GM12878 (cell line): ENCODE data around the gene RPRML. TPM values are rescaled to one million over a fixed set of nuclear protein-coding genes. Genes with fewer than 3 reads are reported as not detected.

Source experiments
- ATAC-seq: fragments of 200-7000 bp; cut with Tn5 transposase; 3 replicates; pipeline ENCODE4 v1.9.1; 2020; ENCODE audit warnings: mild to moderate bottlenecking, moderate library complexity
- BruUV-seq: library from RNA; stranded (reverse); fragments of 400-500 nt; replicated peaks from 2 replicates; lab custom pipeline; 2021; lab: Mats Ljungman, UMichigan
- CTCF ChIA-PET: fragments of 300-600 bp; sonication (Branson Sonifier 250); formaldehyde crosslinking; extraction: SDS; loops from one replicate; lab custom pipeline; 2021; ENCODE audit warnings: inconsistent platforms; lab: Yijun Ruan, JAX
- POLR2A ChIA-PET: fragments of 350-600 bp; formaldehyde crosslinking; extraction: SDS; loops from one replicate; lab custom pipeline; 2021; ENCODE audit warnings: inconsistent platforms; lab: Charles Lee
- RAD21 ChIA-PET: fragments of 300-600 bp; sonication (Branson Sonifier 250); formaldehyde crosslinking; loops from one replicate; lab custom pipeline; 2023; ENCODE audit warnings: antibody characterized with exemption; ENCODE audit not compliant: unreplicated experiment; lab: Charles Lee
- SMC1A ChIA-PET: fragments of 300-600 bp; sonication (Branson Sonifier 250); formaldehyde crosslinking; loops from one replicate; lab custom pipeline; 2023; ENCODE audit not compliant: unreplicated experiment, uncharacterized antibody; lab: Charles Lee
- DNase-seq: peaks from one replicate; pipeline ENCODE4 v3.0.0-alpha.2; 2011; ENCODE audit warnings: low read depth, low spot score
- FAIRE-seq: peaks from 3 replicates; lab custom pipeline; 2011; peaks lifted over from hg19 to GRCh38; lab: Jason Lieb, UNC
- H2AFZ ChIP-seq: 2 replicates; pipeline ENCODE4 v1.6.0; 2011; ENCODE audit warnings: low read depth, low read length, control low read depth; ENCODE audit not compliant: control insufficient read depth
- H3K27ac ChIP-seq: 2 replicates; pipeline ENCODE4 v1.5.1; 2011; ENCODE audit warnings: control low read depth; ENCODE audit not compliant: control insufficient read depth, insufficient read depth
- H3K27me3 ChIP-seq, 2 experiments: replicated peaks in 1 of 2; 2 replicates each; pipeline versions ENCODE4 v1.6.0 to v1.6.1; 2011; ENCODE audit warnings: low read length in 1 of 2; ENCODE audit not compliant: control insufficient read depth in 2 of 2, insufficient read depth in 2 of 2
- H3K36me3 ChIP-seq, 2 experiments: 2 replicates each; pipeline ENCODE4 v1.5.1; 2011; ENCODE audit warnings: low read length in 1 of 2; ENCODE audit not compliant: control insufficient read depth in 2 of 2, insufficient read depth in 2 of 2
- H3K4me1 ChIP-seq: 2 replicates; pipeline ENCODE4 v1.6.1; 2011; ENCODE audit warnings: mild to moderate bottlenecking, low read length, moderate library complexity, mixed read lengths; ENCODE audit not compliant: control insufficient read depth, insufficient read depth
- H3K4me2 ChIP-seq: 2 replicates; pipeline ENCODE4 v1.6.0; 2011; ENCODE audit warnings: control low read depth; ENCODE audit not compliant: control insufficient read depth, insufficient read depth
- H3K4me3 ChIP-seq: fragments of 200-600 bp; sonication (generic); 2 replicates; pipeline ENCODE4 v1.5.1; 2016
- H3K79me2 ChIP-seq: 2 replicates; pipeline ENCODE4 v1.6.0; 2011; ENCODE audit warnings: low read length; ENCODE audit not compliant: control insufficient read depth, insufficient read depth
- H3K9ac ChIP-seq: 2 replicates; pipeline ENCODE4 v1.8.0; 2011; ENCODE audit warnings: low read length, control low read depth, mixed read lengths; ENCODE audit not compliant: control insufficient read depth, insufficient read depth
- H3K9me3 ChIP-seq: replicated peaks from 3 replicates; pipeline ENCODE4 v1.5.1; 2011; ENCODE audit warnings: mild to moderate bottlenecking, low read length; ENCODE audit not compliant: control insufficient read depth, insufficient read depth
- H4K20me1 ChIP-seq: 2 replicates; pipeline ENCODE4 v1.6.0; 2011; ENCODE audit not compliant: control insufficient read depth, insufficient read depth
- ATF7 ChIP-seq: fragments of 450-650 bp; IDR thresholded peaks from 2 replicates; pipeline ENCODE4 v1.6.1; 2016; ENCODE audit warnings: low read depth, mild to moderate bottlenecking
- CHD1 ChIP-seq: IDR thresholded peaks from 2 replicates; pipeline ENCODE4 v1.6.1; 2012; ENCODE audit warnings: low read depth, low read length, improper control_type of control experiment
- DPF2 ChIP-seq: fragments of 450-650 bp; IDR thresholded peaks from 2 replicates; pipeline ENCODE4 v1.6.1; 2017; ENCODE audit warnings: mild to moderate bottlenecking
- MEF2A ChIP-seq: IDR thresholded peaks from 2 replicates; pipeline ENCODE4 v1.6.1; 2011; ENCODE audit warnings: low read depth, mild to moderate bottlenecking, low read length, moderate library complexity; ENCODE audit not compliant: insufficient read depth
- NKRF ChIP-seq: fragments of 450-650 bp; conservative IDR thresholded peaks from 2 replicates; pipeline ENCODE4 v1.6.1; 2017; ENCODE audit warnings: mild to moderate bottlenecking, moderate library complexity
- NR2C1 ChIP-seq: fragments of 450-650 bp; IDR thresholded peaks from 2 replicates; pipeline ENCODE4 v1.6.1; 2017; ENCODE audit warnings: antibody characterized with exemption, mild to moderate bottlenecking, moderate library complexity
- RUNX3 ChIP-seq: IDR thresholded peaks from 2 replicates; pipeline ENCODE4 v1.6.1; 2012; ENCODE audit warnings: low read length, inconsistent platforms
- STAT1 ChIP-seq: fragments of 450-650 bp; conservative IDR thresholded peaks from 2 replicates; pipeline ENCODE4 v1.6.1; 2014; ENCODE audit warnings: antibody characterized with exemption, mild to moderate bottlenecking
- USF2 ChIP-seq: IDR thresholded peaks from 2 replicates; pipeline ENCODE4 v1.6.1; 2011; ENCODE audit warnings: low read depth, low read length, improper control_type of control experiment, borderline replicate concordance
- YY1 ChIP-seq: IDR thresholded peaks from 2 replicates; pipeline ENCODE4 v1.6.1; 2011; ENCODE audit warnings: low read depth, mild to moderate bottlenecking, low read length
- ZZZ3 ChIP-seq: IDR thresholded peaks from 2 replicates; pipeline ENCODE4 v1.6.1; 2011; ENCODE audit warnings: low read depth; ENCODE audit not compliant: control insufficient read depth, insufficient read length
- WGBS: methylation state at CpG from one replicate; pipeline ENCODE4 v1.1.6; 2016; ENCODE audit warnings: low lambda C conversion rate; ENCODE audit not compliant: insufficient replicate concordance, insufficient coverage; ENCODE audit errors: missing lambda C conversion rate; 5-methylcytosine and 5-hydroxymethylcytosine counted together
- in situ Hi-C: fragments of 300-500 bp; cut with MboI; formaldehyde crosslinking; loops from 9 replicates; pipeline ENCODE4 v1.14.3; 2018; ENCODE audit warnings: mixed read lengths
- intact Hi-C: fragments of 100-400 bp; cut with micrococcal nuclease; formaldehyde crosslinking; loops from one replicate; pipeline ENCODE4 v1.14.2; 2022; ENCODE audit not compliant: unreplicated experiment
- polyA plus RNA-seq, 11 experiments: library from polyadenylated mRNA; depleted of rRNA in 4 of 11; unstranded in 6 of 11; stranded (reverse) in 5 of 11; fragments of >200 nt; fragmentation: Nextera tagmentation in 4 of 11; fragmentation: Illumina TruSeq in 1 of 11; extraction: Ambion mirVana in 4 of 11; extraction: Trizol in 1 of 11; gene quantifications; 1 replicate in 1 of 11; 2 replicates in 10 of 11; pipeline versions ENCODE4 v1.2.1 to v1.2.3, GENCODE V29; 2011 to 2016; ENCODE audit warnings: inconsistent platforms in 2 of 11, missing spikeins in 2 of 11, low read depth in 1 of 11
- total RNA-seq, 4 experiments: library from RNA; depleted of rRNA in 3 of 4; stranded (reverse); fragments of >200 nt in 3 of 4; fragmentation: Illumina TruSeq in 1 of 4; extraction: Trizol in 1 of 4; gene quantifications; 2 replicates each; pipeline versions ENCODE4 v1.2.1 to v1.2.3, GENCODE V29; 2013 to 2021
- TF ChIP-seq, protein P1 (sequence below): IDR thresholded peaks from 2 replicates; pipeline ENCODE4 v1.6.1; 2012; ENCODE audit warnings: low read length, inconsistent platforms

RPRML gene
- total and polyA plus RNA-seq, 10 of the 15 experiments (the other 5 are each of a cell fraction or from before 2014, with no cell fraction given) = not detected

DNA sequence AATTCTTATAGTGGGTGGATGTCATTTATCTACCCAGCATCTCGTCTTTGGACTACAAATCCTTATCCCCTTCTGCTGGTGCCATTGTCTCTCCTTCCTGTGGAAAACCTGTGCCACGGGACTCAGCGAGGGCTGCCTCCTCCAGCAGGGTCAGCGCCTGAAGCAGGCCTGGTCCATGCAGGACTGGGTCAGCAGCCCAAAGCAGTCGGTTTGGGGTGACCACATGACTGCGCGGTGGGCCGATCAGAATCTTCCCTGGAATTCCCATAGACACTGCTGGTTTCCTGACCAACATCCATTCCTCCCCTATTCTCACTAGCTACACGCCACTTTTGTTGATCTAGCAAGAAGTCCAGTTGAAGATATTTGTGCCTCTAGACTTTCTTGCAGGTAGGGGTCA, 26.9 kb downstream of the RPRML start:
- Histone ChIP-seq H3K9ac (no peak overlapping the region), H2AFZ (no peak overlapping the region), H3K4me3 (no peak overlapping the region), H4K20me1 (no peaks in the 10 kb centered on the region), H3K27ac (no peak overlapping the region), H3K79me2 (no peaks in the 10 kb centered on the region), H3K27me3 (no peaks in the 10 kb centered on the region), H3K4me1 (no peaks in the 10 kb centered on the region), H3K36me3 (no peaks in the 10 kb centered on the region), H3K9me3 (no peaks in the 10 kb centered on the region), H3K4me2 (no peak overlapping the region)
- SMC1A ChIA-PET = no interaction called here
- in situ Hi-C loops (no loop called here), intact Hi-C loops (no loop called here)
- DNase-seq (no peak), ATAC-seq (no peak), FAIRE-seq (no peak)
- RAD21 ChIA-PET = no interaction called here
- CTCF ChIA-PET = interaction anchor here (0.6 to 1.7 kb wide), 2 partner anchors 11 to 666 kb away, joined by 3 to 8 read pairs; no protein-coding TSS in a partner anchor
- no peak for TF ChIP-seq USF2
- TF ChIP-seq NR2C1 = no peak
- no peak for TF ChIP-seq ZZZ3
- TF ChIP-seq ATF7 = no peak
- TF ChIP-seq RUNX3 = no peak
- TF ChIP-seq STAT1 = no peak
- TF ChIP-seq MEF2A = no peak
- no peak for TF ChIP-seq DPF2
- TF ChIP-seq YY1 = no peak
- no peak for TF ChIP-seq NKRF
- TF ChIP-seq, protein P1, sequence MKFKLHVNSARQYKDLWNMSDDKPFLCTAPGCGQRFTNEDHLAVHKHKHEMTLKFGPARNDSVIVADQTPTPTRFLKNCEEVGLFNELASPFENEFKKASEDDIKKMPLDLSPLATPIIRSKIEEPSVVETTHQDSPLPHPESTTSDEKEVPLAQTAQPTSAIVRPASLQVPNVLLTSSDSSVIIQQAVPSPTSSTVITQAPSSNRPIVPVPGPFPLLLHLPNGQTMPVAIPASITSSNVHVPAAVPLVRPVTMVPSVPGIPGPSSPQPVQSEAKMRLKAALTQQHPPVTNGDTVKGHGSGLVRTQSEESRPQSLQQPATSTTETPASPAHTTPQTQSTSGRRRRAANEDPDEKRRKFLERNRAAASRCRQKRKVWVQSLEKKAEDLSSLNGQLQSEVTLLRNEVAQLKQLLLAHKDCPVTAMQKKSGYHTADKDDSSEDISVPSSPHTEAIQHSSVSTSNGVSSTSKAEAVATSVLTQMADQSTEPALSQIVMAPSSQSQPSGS = no peak
- no peak for TF ChIP-seq CHD1
- BruUV-seq = no TSS peak
- 58% methylated on average over 9 of the region's 9 CpGs for WGBS
- POLR2A ChIA-PET = interaction anchor here (0.6 kb wide), 1 partner anchor 242 kb away, joined by 6 read pairs; no protein-coding TSS in a partner anchor
